ENCODE data around the gene GFAP.

Gene GFAP

DNA sequence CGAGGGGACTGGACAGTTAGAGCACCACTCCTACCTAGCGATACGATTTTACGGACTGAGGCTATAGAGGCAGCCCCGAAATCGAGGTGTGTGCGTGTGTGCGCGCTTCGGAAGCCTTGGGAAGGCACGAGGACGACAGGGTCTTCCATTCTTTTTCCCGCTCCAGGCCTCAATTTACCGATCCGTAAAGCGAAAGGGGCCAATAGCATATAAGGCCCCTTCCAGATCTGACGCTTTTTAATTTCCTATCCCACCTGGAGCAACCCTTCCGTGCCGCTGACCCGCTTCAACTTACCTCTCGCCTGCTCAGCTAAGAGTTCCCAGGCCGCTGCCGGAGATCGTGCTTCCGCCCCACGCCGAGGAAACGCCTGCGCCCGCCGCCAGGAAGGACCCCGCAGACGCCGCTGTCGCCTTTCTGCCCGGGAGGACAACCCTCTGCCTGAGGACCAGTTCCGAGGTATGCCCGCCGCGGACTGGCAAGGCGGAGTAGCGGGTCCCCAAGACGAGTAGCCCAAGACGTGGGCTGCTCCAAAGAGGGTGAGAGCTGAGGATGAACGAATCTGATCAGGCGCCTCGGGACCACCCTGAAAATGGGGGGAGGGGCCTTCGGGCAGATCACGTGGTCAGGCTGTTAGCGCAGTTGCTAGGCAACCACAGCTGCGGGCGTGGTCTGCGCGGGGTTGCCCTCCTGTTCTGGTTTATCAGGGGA, 16.1 kb downstream of the GFAP start, which contains the start of gene EFTUD2:
Gene EFTUD2 (minus strand): TSS at position 372 of the 709 bp plus-strand sequence. CDS start 4,924 bp downstream, outside the sequence.
- peak; percentile 91 for DNase-seq (ENCODE audit: low spot score)

DNA sequence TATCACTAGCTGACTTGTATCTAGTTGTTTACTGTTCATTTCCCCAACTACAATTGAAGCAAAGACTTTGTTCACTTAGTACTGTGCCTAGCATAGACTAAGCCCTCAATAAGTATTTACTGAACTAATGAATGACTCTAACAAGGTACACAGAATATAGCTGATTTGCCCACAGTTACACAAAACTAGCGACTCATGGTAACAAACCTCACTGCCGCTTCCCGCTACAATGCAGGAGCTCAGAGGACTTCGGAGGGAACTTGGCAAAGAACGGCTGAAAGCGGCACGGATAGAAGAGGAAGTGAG, 16.6 kb downstream of the GFAP start:
- DNase-seq (ENCODE audit: low spot score): peak; percentile 53

DNA sequence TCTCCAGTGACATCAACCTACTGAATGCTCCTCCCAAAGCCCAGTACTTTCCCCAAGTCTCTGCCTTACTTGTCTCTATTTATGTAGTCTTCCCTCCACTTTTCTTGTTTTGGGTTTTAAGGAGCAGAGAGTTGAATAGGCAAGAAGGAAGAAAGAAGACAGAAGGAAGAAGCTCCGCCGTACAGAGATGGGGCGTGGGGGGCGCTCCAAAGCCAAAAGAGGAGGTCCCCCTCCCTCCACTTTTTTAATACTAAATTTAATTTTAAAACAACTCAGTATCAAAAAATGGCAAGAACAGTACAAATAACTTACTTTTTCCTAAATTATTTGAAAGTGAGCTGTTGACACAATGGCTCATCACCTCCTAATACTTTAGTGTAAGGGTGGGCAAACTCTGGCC, 20.7 kb downstream of the GFAP start:
- DNase-seq (ENCODE audit: low spot score): no peak

DNA sequence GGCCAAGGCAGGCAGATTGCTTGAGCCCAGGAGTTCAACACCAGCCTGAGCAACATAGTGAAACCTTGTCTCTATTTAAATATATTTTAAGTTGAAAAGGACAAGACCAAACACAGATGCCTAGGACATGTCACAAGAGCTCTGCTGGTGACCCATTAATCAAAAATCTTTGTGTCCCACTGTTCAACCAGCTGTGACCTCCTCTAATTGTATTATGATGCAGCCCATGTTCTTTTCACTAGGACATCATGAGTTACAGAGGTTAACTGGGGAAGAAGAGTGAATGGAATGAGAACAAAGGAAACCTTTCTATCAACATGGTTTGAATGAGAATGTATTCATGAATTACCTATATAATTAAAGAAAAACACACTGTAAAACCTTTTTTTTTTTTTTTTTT, 23.1 kb downstream of the GFAP start:
- DNase-seq (ENCODE audit: low spot score): no peak

DNA sequence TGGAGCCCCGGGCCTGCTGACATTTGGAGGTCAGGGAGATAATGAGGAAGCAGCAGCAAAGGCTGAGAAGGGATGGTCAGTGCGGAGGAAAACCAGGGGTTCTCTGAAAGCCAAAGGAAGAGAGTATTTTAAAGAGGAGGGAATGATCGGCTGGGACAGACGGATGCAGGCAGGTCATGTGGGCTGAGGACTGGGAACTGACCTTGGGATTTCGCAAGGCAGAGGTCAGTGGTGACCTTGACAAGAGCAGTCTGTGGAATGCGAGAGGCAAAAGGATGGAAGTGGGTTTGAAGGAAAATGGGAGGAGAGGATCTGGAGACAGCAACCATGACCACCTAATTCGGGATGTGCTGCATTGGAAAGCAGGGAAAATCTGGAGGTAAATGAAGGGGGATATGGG, 26.3 kb downstream of the GFAP start:
- no peak for DNase-seq (ENCODE audit: low spot score)

DNA sequence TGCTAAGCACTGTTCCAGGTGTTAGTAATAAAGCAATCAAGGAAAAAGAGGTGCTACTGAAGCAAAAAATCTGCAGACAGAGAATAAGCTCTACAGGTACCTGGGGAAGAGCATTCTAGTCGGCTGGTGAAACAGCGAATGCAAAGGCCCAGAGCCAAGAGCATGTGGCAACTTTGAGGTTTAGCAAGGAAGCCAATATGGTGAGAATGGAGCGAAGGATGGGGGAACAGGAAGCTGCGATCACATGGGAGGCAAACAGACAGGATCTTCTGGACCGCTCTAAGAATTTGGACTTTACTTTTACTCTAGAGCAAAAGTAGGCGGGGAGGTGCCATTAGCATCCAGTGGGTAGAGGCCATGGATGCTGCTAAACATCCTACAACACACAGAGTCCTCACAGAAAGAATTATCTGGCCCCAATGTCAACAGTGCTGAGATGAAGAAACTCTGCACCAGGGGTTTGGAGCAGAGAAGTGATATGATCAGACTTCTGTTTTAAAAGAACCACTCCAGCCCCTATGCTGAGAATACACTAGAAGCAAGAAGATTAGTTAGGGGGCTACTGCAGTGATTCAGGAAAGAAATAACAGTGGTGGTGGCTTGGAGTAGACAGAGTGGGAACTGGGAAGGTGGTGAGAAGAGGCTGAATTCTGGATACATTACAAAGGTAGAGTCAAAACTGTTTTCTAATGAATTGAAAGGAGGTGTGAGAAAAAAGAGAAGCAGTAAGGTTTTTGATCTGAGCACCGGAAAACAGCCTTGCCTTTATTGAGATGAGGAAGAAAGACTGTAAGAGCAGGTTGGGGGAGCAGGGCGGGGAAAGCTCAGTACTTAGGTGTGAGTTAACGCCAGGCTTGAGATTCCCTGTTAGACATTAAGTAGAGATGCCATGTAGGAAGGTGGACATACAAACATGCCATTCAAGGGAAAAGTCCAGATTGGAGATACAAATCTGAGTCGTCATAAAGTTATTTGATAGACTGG, 27.0 kb downstream of the GFAP start:
- no peak for DNase-seq (ENCODE audit: low spot score)

DNA sequence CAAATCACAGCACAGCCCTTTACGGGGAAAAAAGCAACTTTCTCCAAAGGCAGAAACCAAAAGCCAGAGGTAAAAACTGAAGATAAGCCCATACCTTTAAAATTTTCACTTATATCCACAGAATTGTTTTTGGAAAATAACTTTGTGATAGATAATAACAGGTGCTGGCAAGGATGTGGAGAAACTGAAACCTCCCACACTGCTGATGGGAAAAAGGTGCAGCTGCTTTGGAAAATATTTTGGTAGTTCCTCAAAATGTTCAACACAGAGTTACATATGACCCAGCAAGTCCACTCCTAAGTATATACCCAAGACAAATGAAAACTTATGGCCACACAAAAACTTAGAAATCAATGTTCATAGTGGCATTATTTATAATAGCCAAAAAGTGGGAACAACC, 28.3 kb downstream of the GFAP start:
- DNase-seq (ENCODE audit: low spot score): no peak

DNA sequence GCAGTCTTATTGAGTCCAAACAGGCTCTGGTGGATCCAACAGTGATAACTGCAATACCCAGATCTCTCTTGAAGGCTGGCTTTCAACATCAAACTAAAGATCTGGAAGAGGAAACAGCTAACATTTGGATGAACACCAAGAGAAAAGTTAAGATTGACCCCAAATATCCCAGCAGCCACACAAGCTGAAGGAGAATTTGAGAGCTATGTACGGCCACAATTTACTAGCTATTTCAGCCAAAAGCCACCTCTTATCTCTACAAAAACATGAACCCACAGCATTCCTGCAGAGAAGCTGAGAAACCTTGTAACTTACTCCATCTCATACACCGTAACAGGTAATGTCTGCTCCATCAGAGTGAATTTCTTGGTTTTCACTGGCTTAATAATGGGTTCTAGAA, 30.4 kb downstream of the GFAP start:
- no peak for DNase-seq (ENCODE audit: low spot score)

DNA sequence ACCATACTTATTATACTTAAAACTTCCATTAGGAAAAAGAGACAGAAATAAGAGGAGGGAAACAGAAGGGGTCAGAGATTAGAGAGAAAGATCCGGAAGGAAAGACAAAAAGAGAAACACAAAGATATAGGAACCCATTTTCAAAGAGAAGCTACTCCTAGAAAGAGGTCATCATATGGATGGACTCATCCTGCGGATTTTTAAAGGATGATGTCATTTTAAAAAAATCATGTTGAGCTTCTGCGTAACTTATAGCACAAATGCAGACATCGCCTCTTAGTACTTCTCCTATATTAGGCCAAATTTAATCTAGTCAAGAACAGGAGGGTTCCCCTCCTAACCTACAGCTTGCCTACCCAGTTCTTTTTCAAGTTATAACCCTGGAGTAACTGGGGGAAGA, 34.2 kb downstream of the GFAP start:
- no peak for DNase-seq (ENCODE audit: low spot score)

DNA sequence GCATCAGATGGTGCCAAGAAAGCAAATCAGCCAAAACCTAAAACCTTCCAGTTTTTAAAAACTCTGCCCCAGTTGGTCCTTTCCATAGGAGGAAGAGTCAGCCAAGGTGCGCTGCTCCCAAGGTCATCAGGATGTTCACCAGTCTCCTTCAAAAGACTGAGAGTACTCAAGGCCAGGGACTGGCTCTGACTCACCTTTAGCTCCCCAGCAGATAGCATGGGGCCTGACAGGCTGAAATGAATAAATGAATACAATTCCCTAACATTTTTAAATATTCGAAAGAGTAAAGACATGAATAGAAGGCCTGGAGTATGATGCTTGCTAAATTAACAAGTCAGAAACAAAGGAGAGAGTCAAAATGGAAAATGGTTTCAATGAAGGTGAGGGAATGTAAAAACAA, 35.2 kb downstream of the GFAP start:
- no peak for DNase-seq (ENCODE audit: low spot score)

DNA sequence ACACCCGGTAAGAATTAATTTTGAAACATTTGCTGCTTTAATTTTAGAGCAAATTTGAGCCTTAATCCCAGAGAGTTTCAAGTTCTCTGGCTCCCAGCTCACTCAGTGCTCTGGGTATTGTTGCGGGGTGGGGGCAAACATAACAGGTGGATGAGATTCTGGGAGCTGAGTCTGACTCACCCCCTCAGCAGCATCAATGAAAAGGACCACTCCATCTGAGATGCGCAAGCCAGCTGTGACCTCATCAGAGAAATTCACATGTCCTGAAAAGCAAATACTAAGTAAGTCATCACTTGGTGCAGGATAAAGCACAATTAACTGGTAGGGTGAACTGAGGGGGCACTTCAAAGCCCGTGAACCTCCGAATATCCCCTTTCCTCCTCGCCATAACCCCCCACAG, 35.9 kb downstream of the GFAP start:
- no peak for DNase-seq (ENCODE audit: low spot score)

DNA sequence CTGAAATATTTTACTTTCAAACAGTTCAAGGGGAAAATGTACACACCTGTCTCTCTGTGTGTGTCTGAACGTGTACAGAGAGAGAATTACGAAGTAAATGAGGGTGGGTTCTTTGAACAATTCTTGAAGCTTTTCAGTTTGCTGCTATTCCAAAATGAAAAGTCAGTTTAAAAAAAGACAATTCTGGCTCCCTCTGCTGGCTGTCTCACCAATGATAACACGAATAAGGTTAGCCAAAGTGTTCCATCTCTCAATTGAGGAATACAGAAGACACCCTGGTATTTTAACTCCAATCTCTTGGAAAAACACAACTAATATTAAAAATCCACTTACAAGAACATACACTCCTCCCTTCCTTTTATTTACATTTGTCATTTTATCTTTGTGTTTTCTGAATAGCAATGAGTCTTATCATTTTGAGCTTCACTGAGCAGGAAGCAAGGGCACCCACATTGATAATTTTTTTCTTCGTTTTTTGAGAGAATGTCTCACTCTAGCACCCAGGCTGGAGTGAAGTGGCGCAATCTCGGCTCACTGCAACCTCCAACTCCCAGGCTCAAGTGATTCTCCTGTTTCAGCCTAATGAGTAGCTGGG, 36.6 kb downstream of the GFAP start:
- peak; percentile 47 for DNase-seq (ENCODE audit: low spot score)

DNA sequence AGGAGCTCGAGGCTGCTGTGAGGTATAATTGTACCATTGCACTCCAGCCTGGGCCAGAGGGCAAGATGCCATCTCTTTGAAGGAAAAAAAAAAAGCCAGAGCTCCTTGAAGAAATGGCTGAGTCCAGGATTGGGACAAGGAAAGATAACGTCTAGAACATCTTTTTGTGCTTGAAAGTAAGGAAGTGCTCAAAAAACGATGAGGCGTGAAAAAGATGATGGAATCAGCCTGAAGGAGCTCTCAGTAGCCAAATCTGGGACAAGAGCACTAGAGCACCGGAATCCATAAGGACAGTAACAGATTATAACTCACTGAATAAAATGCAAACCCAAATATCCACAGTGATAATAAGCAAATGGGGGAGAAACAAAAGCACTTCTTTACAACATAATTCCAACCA, 38.2 kb downstream of the GFAP start:
- DNase-seq (ENCODE audit: low spot score): no peak

DNA sequence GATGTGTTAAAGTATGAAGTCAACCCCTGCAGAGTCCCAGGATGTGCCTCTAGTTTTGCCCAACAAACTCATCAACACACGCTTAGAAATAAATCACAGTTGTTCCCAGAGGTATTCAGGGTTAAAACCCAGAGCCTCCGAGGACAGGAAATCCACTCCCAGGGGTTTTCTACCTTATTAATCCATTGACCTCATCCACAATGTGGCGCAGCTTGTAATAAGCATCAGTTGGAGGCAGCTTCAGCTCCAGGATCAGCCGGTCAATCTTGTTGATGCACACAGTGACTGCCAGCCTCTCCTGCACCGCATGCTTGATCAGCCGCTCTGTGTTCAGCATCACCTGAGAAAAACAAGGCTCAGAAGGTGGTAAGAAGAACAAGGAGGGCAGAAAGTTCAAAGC, 39.5 kb downstream of the GFAP start:
- DNase-seq (ENCODE audit: low spot score): no peak

DNA sequence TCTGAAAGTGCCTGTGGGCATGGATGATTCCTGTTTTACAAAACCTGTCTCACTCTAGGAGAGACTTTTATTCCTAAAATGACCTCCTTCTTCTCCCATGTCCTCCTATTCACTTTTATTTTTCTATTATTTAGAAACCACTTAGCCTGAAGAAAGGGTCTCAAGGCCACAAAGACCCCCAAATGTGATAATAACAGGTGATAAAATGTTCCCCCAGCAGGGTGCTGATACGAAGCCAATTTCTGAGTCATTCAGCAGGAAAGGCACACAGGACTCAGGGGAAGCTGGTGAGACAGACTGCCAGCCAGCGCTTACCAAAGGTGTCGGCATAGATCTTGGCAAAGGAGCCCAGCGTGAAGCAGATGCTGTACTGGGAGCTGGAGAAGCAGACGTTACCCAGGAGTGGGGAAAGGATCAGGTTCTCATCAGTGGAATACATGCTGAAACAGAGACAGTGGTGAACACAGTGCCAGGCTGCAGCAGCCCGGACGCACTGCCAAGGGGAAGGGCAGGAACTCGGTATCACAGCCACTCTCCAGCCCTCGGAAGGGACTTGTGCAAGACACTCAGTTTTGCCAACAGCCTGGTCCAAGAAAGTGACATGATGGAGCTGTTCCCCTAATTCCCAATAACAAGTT, 43.0 kb downstream of the GFAP start:
- no peak for DNase-seq (ENCODE audit: low spot score)

DNA sequence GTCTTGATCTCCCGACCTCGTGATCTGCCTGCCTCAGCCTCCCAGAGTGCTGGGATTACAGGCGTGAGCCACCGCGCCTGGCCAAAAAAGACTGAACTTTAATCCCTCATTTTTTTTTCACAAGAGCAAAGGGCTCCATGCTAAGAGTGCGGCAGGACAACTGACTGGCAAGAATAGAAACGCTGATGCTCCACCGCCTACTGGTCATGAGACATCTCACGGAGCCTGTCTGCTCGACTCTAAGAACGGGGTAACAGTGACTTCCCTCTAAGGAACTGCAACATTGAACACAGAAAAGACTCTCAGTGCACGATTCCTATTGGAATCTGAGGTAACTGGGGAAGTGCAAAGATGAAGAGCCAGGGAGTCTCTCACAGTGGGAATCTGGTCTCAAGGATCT, 43.7 kb downstream of the GFAP start:
- DNase-seq (ENCODE audit: low spot score): no peak

DNA sequence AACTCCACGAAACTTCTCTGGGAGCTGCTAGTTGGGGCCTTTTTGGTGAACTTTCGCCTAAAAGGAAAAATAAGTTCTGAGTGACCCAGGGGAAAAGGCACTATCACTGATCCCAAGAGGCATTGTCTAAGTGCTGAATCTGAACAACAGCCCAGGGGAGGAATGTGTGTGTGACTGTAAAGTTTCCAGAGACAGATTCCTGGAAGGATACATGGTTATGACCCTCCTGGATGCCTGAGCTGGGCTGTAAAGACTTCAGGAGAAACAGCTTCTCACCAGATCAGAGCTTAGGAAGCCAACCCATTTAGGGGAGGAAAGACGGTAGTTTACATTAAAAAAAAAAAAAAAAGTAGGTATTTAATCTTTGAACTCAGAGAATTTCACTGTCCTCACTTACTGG, 47.5 kb downstream of the GFAP start:
- DNase-seq (ENCODE audit: low spot score): no peak

DNA sequence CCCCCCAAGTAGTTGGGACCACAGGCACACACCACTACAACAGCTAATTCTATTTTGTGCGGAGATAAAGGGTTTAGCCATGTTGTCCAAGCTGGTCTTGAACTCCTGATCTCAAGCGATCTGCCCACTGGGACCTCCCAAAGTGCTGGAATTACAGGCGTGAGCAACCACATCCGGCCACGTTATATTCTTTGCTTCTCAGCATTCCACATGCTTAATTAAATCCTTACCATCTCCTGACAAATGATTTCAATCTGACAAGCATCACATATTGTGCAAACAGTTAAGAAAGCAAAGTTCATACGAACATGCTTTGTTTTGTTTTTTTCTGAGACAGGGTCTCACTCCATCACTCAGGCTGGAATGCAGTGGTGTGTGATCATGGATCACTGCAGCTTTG, 49.4 kb downstream of the GFAP start:
- DNase-seq (ENCODE audit: low spot score): no peak

DNA sequence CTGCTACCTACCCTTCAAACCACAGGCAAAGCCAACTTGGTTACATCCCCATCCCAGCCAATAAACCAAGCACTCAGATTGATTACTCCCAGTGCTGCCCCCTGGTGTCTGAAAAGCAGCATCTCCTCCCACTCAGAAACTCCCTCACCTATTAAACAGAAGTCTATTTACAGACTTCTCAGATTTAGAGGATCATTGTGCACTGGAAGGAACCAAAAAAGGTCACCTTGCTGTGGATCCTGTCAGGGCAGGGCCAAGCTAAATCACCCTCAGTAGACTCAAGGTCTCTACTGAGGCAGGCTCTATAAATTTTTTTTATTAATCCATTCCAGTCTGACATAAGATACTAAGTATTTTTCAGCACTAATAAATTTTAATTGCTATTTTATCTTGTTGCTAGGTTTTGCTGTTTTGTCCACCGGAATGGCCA, 50.1 kb downstream of the GFAP start:
- peak; percentile 68 for DNase-seq (ENCODE audit: low spot score)

DNA sequence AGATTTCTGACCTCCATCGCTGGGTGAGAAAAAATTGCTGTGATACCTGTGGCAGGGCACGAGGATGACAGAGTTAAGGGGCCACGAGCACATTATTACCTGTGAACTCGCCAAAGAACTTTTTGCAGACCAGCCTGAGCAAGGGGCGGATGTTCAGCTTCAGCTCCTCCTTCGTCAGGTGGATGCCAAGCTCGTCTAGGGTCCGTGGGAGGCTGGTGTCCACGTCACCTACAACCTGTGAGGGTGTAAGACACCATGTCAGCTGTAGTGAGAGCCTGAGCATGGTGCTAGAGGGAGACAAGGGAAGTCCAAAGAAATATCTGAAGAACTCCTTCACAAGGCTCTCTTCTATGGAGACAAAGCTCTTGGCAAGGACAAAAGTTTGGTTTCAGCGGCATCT, 50.5 kb downstream of the GFAP start:
- DNase-seq (ENCODE audit: low spot score): no peak

DNA sequence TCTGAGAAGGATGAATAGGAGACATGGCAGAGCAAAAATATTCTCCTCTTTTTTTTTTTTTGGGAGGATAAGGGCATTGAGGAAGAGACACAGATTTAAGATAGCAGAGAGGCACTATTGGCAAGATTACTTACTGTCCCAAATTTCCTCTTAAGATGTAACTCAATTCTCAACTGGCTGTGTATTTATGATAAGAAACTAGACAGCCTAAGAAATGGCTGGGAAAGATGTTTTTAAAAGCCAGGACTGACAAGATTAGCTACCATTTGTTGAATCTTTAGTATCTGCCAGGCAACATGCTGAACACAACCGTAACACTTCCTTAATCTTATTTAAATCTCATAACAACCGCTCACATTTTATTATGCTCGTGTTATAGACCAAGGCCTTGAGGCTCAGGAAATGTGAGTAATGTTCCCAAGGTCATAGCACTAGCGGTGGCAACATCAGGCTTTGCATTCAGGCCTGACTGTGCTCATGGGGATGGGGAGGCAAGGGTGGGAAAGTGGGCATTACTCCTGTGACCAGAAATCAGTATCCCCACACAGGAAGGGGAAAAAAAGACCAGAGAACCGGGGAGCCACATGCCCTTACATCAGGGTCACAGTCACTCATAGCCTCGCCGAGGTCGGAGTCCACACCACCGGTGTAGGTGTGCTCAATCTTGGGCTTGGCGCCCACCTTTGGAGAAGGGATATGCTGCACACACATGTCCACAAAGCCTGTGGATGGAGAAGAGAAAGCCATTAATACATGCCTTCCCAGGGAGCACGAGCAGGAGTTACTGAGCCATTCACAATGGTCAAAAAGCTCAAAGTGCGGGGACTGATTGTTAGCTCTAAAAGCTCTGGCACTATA, 52.0 kb downstream of the GFAP start:
- no peak for DNase-seq (ENCODE audit: low spot score)
